ENCODE measurements around the gene NME3.
"Not testable (repeated sequence)": the region's sequence is repeated elsewhere in the genome, so short reads cannot be mapped to it uniquely, and the experiment has no call there.

The NME3 gene
- total RNA-seq: 21.0 to 26.2 reads per million in 2 donors

DNA sequence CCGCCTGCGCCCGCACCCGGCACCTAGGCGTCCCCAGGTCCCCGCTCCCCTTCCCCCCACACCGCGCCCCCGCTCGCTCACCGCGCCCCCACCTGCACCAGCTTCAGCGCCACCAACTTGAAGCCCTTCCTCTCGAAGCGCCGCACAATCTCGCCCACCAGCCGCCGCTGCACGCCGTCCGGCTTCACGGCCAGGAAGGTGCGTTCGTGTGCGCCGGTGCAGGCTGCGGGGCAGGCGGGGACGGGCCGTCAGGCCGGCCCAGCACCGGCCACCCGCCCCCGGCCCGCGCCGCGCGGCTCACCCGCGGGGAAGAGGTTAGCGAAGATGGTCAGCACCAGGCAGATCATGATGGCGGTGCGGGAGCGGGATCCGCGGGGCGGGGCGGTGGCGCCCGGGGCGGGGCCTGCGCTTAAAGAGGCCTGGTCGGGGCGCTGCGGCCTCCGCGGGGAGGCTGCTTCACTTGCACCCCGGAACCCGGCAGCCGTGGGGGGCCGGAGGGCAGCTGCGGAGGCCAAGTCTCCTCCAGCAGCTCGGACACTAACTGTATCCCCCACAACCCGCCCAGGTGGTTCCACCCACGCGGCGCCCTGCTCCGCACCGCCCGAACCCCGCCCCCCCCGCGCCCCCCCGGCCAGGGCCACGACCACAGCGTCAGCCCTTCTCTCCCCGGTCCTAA is at the start of gene NME3:
Gene NME3 (minus strand): TSS at position 356 of the 676 bp plus-strand sequence. CDS start 9 bp downstream, at position 347.
- DNase-seq: peak; percentile 64

DNA sequence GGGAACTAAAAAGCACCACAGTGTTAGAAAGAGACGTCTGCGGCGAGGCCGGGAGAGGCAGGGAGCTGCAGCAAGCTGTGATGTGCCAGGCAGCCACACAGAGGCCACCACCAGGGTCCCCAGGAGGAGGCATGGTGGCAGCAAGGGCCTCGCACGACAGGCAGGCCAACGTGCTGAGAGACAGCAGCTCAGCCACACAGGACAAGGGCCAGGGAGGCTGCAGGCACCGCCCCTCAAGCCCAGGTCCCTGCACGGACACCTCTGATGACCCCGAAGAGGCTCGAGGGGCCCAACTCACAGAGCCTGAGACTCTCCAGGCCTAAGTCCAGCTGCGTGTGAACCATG is 49.6 kb upstream of the NME3 start:
- DNase-seq: no peak

DNA sequence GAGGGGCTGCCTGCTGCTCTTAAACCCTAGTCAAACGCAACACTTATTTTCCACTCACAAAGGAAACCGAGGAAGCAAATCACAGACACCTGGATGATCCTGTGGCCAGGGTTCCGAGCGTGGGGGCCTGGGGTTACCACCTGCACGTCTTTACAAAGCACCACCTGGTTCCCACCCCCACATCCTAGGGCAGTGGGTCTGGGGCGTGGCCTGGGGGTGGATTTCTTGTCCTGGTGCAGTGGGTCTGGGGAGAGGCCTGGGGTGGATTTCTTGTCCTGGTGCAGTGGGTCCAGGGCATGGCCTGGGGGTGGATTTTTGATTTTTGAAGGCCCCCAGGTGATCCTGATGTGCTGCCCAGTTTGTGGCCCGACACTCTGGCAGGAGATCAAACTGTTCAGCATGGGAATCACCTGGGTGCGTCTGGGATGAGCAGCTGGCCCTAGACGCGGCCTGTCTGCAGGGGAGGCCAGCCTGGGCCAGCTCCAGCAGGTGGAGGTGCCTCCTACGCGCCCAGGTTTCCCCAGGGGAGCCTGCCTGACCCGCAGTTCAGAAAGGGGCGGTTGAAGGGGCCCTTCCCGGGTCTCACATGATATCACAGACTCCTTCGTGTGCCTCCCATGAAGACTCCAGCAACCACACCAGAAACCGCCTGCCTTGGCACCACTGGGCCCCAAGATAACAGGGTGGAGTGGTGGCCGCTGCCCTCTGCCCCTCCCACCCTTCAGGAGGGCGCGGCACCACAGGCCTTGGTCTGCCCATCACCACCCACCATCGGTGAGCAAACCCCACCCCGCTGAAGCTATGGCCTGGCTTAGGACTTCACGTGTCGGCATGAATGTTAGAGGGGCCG is 49.0 kb upstream of the NME3 start:
- DNase-seq: no peak

DNA sequence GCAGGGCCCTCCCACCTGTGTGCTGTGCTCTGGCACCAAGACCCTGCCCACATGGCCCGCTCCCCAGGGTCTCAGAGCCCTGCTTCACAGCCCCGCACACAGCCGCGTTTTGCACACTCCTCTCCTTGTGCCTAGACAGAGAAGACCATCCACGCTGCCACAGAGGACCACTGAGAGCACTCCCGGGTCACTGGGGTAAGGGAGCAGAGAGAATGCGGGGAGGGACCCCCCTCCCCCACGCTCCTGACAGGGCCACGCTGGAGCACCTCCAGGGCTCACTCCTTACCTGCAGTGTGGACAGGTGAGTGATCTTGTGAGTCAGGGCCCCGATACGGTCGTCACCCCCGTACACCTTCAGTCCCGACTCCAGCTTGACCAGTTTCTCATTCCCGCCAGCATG is 48.3 kb upstream of the NME3 start:
- no peak for DNase-seq

DNA sequence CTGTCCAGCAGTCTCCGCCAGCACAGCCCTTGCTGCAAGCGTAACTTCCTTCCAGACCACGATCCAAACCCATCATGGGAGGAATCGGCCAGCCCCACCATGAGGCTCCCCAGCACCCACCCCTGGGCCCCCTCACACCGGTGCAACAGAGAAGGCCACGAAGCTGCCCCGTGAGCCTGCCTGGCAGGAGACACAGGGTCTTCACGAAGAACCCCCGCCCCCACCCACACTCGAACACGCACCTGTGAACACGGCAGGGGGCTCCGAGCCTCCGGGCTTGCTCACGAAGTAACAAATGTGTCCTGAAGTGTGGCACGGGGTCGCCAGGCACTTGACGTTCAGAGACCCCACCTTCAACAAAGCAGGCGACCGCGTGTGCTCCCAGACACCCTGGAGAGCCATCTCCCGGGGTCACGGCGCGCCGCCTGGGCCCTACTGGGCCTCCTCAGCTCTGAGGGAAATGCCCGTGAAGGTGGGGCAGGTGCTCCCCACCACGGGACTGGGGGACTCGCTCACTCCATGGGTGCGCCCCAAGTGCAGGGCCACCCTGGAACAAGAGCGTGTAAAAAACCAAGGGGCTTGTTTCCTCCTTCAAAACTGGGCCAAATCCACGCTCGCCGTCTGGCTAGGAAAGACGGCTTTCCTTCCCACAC is 47.7 kb upstream of the NME3 start:
- no peak for DNase-seq

DNA sequence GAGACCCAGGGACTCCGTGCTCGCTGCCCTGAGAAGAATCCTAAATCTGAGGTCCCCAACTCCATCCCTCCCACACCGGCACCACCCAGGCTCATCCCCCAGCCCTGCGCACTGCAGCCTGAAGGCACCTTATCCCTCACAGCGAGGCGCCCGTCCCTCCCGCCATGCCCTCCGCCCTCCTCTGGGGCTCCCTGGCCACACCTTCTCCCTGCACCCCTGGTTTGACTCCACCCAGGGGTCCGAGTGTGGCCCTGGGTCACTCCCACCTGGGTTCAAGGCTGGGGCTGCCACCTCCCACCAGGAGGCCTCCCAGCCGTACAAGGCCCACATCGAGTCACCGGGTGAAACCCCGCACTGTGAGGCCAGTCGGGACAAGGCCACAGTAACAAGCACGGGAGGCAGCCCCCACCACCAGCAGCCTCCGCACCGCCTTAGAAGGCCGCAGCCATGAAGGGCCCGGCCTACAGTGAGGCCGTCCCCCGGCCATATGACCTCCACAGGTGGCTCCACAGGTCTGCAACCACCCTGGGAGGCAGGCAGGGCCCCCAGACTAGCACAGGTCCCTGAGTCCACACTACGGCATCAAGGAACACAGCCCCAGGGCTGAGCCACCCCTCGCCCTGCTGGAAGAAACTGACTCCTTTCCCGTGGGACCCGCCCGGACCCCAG is 47.0 kb upstream of the NME3 start:
- no peak for DNase-seq

DNA sequence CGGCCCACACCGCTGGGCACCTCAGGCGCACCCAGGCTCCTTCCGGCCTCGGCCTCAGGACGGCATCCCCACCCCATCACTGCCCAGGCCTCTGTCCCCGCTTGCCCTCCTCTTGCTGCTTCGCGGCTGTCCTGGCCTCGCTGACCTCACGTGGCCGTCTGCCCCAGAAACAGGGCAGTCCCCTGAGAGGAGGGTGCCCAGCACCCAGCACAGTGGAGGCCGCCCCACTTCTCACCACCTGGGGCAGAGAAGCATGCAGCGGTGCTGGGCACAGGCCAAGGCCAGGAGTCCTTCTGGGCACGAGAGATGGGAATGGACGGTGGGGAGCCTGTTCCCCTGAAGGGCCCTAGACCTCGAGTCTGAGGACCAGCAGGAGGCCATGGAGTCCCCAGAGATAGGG is 46.4 kb upstream of the NME3 start:
- DNase-seq: no peak

DNA sequence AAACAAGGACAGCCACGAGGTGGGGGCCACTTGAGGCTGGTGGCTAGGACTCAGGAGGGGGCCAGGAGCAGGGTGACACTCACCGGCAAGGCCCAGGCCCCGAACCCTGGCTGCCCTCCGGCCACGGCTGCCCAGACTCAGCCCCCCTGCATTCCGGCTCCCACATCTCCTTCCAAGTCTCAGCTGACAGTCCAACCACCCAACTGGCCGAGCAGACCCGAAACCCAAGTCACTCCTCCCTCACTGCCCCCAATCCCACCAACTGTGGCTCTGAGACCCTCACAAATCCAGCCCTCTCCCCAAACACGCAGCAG is 45.9 kb upstream of the NME3 start:
- no peak for DNase-seq

DNA sequence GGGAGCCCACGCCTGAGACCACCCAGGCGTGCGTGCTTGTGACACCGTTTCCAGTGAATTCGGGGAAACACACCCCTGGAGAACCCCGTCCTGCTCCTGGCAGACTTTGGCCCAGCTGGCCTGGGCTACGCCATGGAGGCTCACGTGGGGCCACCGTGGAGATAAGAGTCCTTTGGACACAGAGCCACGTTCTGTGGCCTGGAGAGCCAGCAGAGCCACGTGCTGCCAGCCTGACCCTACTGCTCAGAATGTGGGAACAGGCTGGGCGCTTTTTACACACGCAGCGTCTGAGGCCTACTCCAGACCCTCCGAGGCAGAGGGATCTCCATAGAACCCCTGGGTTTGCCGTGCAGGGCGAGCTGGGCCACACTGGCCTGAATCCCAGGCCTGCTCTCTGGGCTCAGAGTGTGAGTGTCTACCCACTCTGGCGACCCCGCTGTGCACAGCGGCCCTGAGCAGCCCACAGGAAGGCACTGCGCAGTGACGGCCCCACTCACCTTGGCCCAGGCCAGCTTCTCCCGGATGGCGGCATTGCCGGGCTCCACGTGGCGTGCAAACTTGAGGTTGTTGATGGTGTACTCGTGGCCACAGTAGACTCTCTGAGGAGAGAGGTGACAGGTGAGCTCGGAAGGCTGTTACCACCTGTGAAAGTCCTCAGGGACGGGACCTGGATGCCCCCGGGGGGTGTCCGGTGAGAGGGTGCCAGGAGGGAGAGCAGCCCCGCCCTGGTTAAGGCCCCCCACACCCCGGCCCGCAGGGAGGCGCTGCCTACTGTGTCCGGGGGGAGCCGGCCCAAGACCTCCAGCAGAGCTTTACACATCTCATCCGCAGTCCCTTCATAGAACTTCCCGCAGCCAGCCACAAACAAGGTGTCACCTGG is 45.3 kb upstream of the NME3 start:
- DNase-seq: no peak

DNA sequence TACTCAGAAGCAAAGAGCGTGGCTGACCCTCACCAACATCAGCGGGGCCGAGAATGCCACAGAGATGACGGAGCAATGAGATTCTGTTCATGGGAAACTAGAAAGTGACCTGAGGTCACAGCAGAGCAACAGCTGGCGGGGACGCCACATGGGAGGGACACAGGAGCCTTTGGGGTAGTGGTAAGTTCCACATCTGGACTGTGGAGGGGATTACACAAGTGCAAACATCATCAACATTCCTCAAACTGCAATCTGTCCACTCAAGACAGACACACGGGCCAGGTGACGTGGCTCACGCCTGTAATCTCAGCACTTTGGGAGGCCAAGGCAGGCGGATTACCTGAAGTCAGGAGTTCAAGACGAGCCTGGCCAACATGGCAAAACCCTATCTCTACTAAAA is 44.1 kb upstream of the NME3 start:
- DNase-seq: no peak

DNA sequence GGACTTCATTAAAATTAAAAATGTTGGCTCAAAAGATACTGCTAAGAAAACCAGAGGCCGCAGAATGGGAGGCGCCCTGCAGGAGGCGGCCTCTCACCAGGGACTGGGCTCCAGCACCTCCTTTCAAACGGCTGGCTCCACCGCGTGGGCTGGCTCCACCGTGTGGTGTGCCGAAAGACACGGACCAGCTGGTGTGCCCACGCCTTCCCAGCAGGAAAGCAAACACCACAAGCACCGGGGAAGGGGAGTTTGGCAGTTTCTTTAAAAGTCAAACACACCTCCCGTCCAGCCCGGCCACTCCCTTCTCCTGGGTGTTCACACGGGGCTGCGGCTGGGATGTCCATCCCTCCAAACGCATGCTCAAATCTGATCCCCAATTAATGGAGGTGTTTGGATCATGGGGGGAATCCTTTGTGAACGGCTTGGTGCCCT is 41.4 kb upstream of the NME3 start:
- DNase-seq: peak; percentile 19

DNA sequence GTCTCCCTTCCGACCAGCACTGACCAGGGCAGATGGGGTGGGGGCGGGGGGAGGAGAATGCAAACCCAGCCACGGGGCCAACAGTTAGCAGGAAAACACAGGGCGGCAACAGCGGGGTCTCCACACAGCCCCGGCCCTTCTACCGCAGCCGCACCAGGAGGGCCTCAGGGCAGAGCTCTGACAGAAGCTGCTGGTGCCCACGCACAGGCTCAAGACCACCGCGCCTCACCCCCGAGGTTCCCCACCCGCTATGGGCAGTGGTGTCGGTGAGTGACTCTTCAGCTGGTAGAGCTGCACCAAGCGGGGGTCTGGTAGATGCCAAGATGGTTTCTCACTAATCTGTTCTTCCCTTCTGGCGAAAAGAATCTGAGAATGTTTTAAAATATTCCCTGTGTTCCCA is 39.2 kb upstream of the NME3 start:
- DNase-seq: no peak

DNA sequence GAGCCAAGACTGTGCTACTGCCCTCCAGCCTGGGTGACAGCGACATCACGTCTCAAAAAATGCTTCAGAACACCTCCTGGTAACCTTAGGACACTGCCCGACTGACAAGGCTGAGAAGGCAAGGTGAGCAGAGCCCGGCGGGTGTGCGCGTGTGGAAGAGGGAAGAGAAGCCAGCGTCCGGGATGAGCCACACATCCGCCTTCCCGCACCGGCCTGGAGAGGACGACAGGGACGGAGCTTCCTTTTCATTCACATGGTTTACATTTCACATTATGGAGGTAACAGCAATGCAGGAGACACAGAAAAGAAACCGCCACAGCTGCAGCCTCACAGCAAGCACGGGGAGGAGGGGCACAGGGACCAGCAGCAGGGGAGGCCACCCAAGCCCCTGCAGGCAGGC is 38.8 kb upstream of the NME3 start:
- DNase-seq: no peak

DNA sequence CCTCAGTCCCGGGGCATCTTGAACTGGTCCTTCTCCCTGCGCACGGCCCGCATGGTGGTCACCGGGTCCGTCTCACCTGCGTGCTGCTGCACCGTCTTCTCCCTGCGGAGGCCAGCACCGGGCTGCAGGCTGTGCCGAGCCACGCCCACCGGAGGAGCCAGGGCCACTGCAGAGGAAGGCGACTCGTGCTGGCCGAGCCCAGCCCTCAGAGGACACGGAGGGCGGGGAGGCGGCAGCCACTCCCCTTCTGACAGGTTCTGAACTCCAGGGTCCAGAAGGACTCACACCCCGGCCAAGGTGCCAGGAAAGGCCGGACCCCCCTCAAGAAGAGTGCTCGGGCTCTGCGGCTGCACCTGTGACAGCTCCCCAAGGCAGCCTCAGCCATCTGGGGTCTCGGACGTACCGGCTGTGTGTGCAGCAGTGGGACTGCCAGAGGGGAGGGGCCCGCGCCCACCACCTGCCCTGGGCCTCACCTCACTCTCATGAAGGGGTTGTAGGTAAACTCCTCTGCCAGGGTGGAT is 38.0 kb upstream of the NME3 start:
- DNase-seq: no peak

DNA sequence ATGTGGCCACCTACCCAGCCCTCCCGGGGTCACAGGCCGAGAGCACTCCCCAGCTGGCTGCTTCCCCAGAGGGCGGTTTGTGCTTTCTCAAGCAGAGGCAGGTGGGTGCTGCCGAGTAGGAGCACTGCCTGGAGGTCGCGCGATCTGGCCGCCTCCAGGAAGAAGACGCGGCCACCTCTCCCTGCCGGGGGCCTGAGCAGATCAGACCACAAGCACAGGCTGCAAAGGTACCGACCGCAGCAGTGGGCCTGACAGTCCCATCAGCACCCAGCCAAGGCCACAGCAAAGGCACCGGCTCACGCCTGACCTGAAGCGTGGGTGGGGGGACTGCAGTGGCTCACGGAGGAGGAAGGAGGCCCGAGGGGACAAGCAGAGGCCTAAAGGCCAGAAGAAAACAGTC is 37.3 kb upstream of the NME3 start:
- DNase-seq: no peak

DNA sequence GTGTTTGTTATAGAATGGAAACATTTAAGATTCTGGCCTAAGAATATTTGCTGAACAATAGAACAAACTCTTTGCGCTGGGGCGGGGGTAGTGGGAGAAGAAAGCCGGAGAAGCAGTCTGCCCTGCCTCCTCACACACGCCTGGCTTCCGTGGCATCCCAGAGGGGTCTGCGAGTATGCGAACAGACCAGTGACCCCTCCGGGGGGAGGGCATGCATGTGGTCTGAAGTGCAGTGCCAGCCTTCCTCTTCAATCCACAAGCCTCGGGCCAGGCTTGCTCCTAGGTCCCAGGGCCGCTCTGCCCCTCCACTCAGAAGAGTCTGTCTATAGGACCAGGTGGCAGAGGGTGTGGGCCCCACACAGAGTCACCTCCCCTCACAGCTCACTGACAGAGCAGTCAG is 36.3 kb upstream of the NME3 start:
- no peak for DNase-seq

DNA sequence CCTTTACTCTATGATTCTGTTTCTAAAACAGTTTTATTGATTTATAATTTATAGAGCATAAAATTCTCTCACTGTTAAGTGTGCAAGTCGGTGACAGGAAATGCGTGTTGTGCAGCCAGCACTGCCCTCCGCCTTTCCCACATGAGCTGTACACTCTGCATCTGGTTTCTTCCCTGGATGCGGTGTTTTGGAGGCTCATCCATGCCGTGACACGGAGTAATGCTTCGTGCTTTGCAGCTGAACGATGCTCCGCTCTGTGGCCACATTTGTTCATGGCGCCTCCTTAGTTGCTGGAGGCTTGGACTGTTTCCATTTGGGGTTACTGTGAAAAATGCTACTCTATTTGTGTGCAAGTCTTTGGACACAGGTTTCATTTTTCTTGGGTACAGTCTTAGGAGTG is 29.4 kb upstream of the NME3 start:
- no peak for DNase-seq

DNA sequence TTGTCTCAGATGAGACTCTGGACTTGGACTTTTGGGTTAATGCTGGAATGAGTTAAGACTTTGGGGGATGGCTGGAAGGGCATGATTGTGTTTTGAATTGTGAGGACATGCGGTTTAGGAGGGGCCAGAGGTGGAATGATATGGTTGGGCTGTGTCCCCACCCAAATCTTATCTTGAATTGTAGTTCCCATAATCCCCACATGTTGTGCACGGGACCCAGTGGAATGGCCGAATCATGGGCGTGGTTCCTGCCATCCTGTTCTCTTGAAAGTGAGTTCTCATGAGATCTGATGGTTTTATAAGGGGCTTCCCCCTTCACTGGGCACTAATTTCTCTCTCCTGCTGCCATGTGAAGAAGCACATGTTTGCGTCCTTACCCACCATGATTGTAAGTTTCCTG is 27.9 kb upstream of the NME3 start:
- DNase-seq: not testable (repeated sequence)

DNA sequence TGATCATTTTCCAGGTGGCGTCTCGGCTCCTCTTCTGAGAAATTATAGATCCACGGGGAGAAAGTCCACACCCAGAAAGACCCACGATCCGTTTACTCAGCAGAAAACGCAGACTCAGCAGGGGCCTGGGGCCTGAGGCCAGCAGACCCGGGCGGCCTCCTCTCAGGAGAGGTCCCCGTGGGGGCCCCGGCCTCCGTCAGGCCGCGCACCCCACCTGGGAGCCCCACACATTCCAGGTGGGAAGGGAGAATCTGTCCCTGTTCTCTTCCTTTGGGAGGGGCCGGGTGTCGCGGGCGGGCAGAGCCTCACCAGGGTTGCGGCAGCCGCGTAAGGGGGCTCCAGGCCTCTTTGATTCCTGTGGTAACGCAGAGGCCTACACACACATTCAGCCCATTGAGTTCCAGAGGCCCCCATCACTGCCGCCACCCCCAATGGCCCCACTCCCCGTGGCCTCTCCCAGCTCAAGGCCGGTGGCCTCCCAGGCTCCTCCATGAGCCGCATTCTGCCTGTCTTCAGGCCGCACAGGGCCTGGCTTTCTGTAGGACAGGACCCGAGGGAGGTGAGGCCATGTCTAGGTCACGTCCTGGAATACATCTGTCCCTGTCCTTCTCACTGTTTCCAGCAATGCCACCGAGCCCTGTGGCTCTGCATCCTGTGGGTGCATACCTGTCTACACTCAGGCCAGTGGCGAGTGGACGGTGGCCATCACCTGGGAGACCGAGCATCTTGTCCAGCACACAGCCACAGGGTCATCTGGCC is 23.7 kb upstream of the NME3 start:
- DNase-seq: no peak

DNA sequence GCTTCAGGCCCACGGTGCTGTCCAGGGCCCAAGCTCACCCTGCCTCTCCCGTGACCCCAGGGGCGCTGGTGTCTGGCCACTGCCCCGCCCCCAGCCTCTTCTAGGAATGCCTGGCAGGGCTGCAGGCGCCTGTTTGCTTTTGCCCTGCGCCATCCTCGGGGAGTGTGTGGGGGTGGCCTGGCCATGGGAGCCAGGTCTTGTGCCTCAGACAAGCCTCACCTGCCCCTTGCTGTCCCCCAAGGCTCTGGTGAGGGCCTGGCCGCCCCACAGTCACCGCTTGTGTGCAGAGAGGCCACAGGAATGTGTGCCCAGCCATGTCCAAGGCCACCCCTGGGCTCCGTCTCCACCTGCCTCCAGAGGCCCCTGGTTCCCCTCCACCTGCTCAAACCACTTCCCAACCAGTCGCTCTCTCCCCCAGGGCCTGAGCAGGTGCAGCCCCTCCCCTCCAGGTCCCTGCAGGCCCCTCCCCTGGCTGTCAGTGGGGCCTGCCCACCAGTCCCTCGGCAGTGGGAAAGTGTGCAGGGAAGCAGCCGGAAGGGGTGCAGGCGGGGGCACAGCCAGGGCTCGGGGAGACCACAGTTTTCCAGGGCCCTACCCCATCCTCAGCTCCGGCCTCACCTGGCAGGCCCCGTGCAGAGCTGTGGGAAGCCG is 23.0 kb upstream of the NME3 start:
- no peak for DNase-seq

Measured in T-helper 9 cell (primary cell).